Measurements from ENCODE around the gene EDDM13. TPM values are rescaled to one million over a fixed set of nuclear protein-coding genes. Genes with fewer than 3 reads are reported as not detected.

Gene EDDM13
- total and polyA plus RNA-seq, 2 of the 8 experiments (the other 6 are each of a cell fraction or from before 2014, with no cell fraction given) = not detected

GRCh38 chr19:56266051-56266450, 6.5 kb upstream of the EDDM13 start:
- H3K9ac ChIP-seq (replicated peaks in 1 of 4; ENCODE audit: extremely low read depth in 1 of 4, low read depth in 3 of 4, low read length in 3 of 4) = no peak overlapping the region
- H2BK15ac ChIP-seq (ENCODE audit: low read length) = no peak overlapping the region
- no peak overlapping the region for H3K23ac ChIP-seq (ENCODE audit: insufficient read length)
- H3K79me1 ChIP-seq (ENCODE audit: low read depth, low read length) = no peaks in the 10 kb centered on the region
- H3K27ac ChIP-seq (ENCODE audit: low read depth, low read length) = no peak overlapping the region
- CTCF ChIA-PET (ENCODE audit: partially characterized antibody) = interaction anchor here (0.6 to 1.9 kb wide), 9 partner anchors 11 to 113 kb away, joined by 3 to 11 read pairs (median 4); no protein-coding TSS in a partner anchor
- H2BK20ac ChIP-seq (ENCODE audit: low read length) = no peak overlapping the region
- no peak overlapping the region for H4K91ac ChIP-seq (replicated peaks; ENCODE audit: insufficient read length, low read length)
- H3K56ac ChIP-seq (replicated peaks; ENCODE audit: insufficient read length, low read depth, low read length) = no peak overlapping the region
- no peak for TF ChIP-seq BRCA1 (IDR thresholded peaks at IDR 0.05; ENCODE audit: low read depth, low read length)
- TF ChIP-seq HDAC2 (IDR thresholded peaks at IDR 0.05; ENCODE audit: borderline replicate concordance in 1 of 2, low read depth in 2 of 2, low read length in 2 of 2) = no peak
- TF ChIP-seq TAF1 (IDR thresholded peaks at IDR 0.05; ENCODE audit: low read depth, low read length) = no peak
- no peak for TF ChIP-seq RBBP5 (IDR thresholded peaks at IDR 0.05; ENCODE audit: borderline replicate concordance, low read depth, low read length)
- no peak for TF ChIP-seq YY1 (IDR thresholded peaks at IDR 0.05; ENCODE audit: low read depth, low read length)
- TF ChIP-seq CTBP2 (IDR thresholded peaks at IDR 0.05; ENCODE audit: borderline replicate concordance, insufficient read depth, insufficient read length, low read length) = no peak
- TF ChIP-seq EZH2 (IDR thresholded peaks at IDR 0.05; ENCODE audit: low read depth, low read length, severe bottlenecking) = no peak
- no peak for TF ChIP-seq TAF7 (optimal IDR thresholded peaks at IDR 0.05; ENCODE audit: borderline replicate concordance, low read depth, low read length)
- no peak for TF ChIP-seq NRF1 (IDR thresholded peaks at IDR 0.05; ENCODE audit: low read depth, low read length)
- TF ChIP-seq SIRT6 (IDR thresholded peaks at IDR 0.05; ENCODE audit: low read length) = no peak
- no peak for TF ChIP-seq RAD21 (IDR thresholded peaks at IDR 0.05 in 1 of 2, conservative IDR thresholded peaks at IDR 0.05 in 1 of 2; ENCODE audit: low read depth in 2 of 2, low read length in 2 of 2)
- H2BK12ac ChIP-seq (ENCODE audit: low read depth, low read length) = no peak overlapping the region
- no peak overlapping the region for H4K8ac ChIP-seq (ENCODE audit: extremely low read depth, insufficient read depth, low read length)
- no peaks in the 10 kb centered on the region for H3K79me2 ChIP-seq (ENCODE audit: control insufficient read depth in 1 of 2, insufficient read depth in 2 of 2, low read length in 2 of 2)
- no peak overlapping the region for H3K4me3 ChIP-seq (ENCODE audit: extremely low read depth in 1 of 4, insufficient read depth in 2 of 4, low read depth in 3 of 4, low read length in 4 of 4)
- no peak overlapping the region for H2BK5ac ChIP-seq (ENCODE audit: low read depth, low read length)
- no peak overlapping the region for H3K4ac ChIP-seq (replicated peaks; ENCODE audit: insufficient read length, low read depth, low read length)
- 80% methylated on average over 3 of the region's 3 CpGs; no CpG with 5 or more reads in 1 of the 2 experiments for WGBS, 2 experiments (ENCODE audit: extremely low coverage in 1 of 2, insufficient coverage in 1 of 2, insufficient read length in 1 of 2, insufficient replicate concordance in 2 of 2, low coverage in 1 of 2, low lambda C conversion rate in 2 of 2, missing lambda C conversion rate in 1 of 2)
- H3K4me1 ChIP-seq (replicated peaks in 1 of 4; ENCODE audit: control insufficient read depth in 3 of 4, insufficient read depth in 4 of 4, low read length in 3 of 4) = no peaks in the 10 kb centered on the region
- no peaks in the 10 kb centered on the region for H3K23me2 ChIP-seq (ENCODE audit: low read depth, low read length)
- POLR2A ChIA-PET (ENCODE audit: partially characterized antibody) = no interaction called here
- H2AFZ ChIP-seq (ENCODE audit: low read length) = no peak overlapping the region
- H3K9me3 ChIP-seq (ENCODE audit: insufficient read depth in 2 of 2, low read depth in 1 of 2, low read length in 1 of 2) = no peaks in the 10 kb centered on the region
- H2BK120ac ChIP-seq (replicated peaks; ENCODE audit: low read depth, low read length) = no peak overlapping the region
- no peaks in the 10 kb centered on the region for H4K20me1 ChIP-seq (replicated peaks in 1 of 2; ENCODE audit: control insufficient read depth in 1 of 2, insufficient read depth in 2 of 2, low read length in 2 of 2)
- FAIRE-seq (no peak), DNase-seq (ENCODE audit: low read depth in 1 of 2, low spot score in 2 of 2) (no peak)
- H2AK5ac ChIP-seq (ENCODE audit: low read depth, low read length) = no peak overlapping the region
- H3K18ac ChIP-seq (ENCODE audit: extremely low read depth, low read length) = no peak overlapping the region
- H3K4me2 ChIP-seq (ENCODE audit: insufficient read depth in 1 of 2, low read depth in 2 of 2, low read length in 2 of 2) = no peak overlapping the region
- no peaks in the 10 kb centered on the region for H3K27me3 ChIP-seq (replicated peaks in 1 of 4; ENCODE audit: control insufficient read depth in 3 of 4, extremely low read depth in 1 of 4, insufficient read depth in 3 of 4, low read length in 3 of 4)
- H3K14ac ChIP-seq (ENCODE audit: insufficient read length) = no peak overlapping the region
- H4K5ac ChIP-seq (ENCODE audit: insufficient read length, low read depth, low read length) = no peak overlapping the region
- no peaks in the 10 kb centered on the region for H3K36me3 ChIP-seq (ENCODE audit: control insufficient read depth in 2 of 4, insufficient read depth in 4 of 4, low read length in 3 of 4)
